NCI-H82 (cell line): Measurements from ENCODE around the gene TCP11L1.
"Not testable (repeated sequence)": the region's sequence is repeated elsewhere in the genome, so short reads cannot be mapped to it uniquely, and the experiment has no call there.

Experiments used
- DNase-seq: peaks from one replicate; lab custom pipeline; 2025; lab: John Stamatoyannopoulos, UW

TCP11L1 gene

DNA sequence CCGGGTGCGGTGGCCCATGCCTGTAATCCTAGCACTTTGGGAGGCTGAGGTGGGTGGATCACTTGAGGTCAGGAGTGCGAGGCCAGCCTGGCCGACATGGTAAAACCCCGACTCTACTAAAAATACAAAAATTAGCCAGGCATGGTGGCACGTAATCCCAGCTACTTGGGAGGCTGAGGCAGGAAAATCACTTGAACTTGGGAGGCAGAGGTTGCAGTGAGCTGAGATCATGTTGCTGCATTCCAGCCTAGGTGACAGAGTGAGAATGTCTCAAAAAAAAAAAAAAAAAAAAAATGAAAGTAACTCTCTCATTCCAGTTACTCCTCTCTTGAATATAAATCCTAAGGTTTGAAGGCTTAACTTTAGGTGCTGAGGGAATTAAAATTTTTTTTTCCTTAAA is 10.2 kb upstream of the TCP11L1 start:
- not testable (repeated sequence) for DNase-seq

DNA sequence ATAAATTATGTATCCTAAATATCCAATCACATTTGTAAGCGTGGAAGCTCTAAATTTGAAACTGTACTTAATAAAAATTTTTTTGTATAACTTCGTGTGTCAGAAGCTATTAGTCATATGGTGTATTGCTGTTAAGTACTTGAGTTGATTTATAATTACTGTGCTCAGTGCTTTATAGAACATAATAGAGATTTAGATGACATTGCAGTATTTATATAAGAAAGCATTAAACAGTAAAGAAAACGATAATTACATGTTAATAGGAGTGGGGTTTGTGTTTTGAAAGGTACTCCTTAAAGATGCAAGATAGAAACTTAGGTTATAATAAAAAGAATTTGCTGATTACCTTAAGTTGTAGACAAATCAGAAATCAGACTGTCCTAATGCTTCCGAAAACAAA is 5.9 kb upstream of the TCP11L1 start:
- no peak for DNase-seq

DNA sequence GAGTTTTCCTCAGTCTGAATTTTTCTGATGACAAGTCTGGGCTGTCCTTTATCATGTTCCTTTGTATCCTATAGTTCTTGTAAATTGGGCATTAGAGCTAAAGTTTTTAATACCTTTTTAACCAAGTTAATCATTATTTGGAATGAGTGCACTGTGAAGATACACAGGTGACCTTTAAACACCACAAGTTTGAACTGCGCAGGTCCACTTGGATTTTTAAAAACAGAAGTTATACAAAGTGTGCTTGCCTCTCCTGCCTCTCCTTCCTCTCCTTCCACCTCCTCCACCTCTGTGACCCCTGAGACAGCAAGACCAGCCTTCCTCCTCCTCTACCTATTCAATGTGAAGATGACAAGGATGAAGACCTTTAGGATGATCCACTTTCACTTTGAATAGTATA is 4.4 kb upstream of the TCP11L1 start:
- DNase-seq: no peak

DNA sequence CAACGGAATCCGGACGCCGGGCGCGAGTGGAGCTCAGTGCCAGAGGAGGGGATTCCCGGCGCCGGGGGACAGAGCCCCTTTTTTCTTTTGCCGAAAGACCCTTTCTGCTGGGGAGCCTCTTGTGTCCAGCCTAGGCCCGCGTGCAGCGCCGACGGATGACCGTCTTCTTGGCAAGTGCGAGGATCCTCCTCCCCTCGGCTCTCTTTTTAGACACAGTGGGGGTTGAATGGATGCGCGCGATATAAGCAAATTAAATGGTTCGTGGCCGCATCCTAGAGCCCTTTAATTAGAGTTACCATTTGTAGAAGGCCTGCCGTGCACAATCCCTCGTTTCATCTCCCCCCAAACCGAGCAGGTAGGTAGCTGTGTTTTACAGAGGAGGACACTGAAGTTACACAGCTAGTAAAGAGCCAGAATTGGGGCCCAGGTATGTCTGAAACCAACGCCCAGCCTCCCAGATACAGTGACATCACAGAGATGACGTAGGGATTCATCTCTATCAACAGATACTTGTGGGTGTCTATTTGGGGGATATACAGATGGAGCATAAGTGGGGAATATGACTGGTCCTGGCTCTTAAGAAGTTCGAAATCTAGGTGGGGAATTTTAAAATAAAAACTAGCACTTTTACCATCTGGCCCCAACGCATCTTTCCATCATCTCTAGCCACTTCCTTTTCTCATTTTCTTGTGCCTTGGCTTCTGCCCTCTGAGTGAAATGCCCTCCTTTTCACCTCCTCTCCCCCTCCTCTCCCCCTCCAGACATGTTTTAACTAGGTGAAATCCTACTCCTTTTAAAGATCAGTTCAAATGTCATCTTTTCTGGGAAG is 875 bp downstream of the TCP11L1 start:
- DNase-seq: peak; percentile 48

DNA sequence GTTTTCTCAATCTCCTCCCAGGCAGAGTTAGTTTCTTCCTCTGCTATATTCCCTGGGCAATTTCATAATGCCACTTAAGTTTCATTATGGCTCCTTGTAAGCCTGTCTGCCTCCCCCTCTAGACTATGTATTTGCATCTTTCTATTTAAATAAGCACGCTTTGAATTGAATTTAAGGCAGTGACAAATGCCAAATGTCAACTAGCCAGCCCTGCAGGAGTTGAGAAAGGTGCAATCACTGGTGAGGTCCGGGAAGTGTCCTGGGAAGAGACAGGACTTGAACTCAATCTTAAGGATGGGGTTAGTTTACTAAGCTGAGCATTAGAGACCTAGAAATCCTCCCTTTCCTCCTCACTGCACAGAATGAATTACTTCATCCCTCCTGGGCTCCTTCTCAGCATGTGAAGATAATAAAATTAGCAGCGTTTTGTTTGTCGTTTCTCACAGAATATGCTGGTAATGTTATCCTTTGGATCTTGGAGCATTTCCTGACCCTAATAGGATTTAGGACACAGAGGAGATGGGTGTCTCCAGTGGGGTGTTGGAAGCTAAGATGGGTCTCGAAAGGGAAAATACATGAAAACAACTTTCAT is 1.6 kb downstream of the TCP11L1 start:
- peak; percentile 44 for DNase-seq

DNA sequence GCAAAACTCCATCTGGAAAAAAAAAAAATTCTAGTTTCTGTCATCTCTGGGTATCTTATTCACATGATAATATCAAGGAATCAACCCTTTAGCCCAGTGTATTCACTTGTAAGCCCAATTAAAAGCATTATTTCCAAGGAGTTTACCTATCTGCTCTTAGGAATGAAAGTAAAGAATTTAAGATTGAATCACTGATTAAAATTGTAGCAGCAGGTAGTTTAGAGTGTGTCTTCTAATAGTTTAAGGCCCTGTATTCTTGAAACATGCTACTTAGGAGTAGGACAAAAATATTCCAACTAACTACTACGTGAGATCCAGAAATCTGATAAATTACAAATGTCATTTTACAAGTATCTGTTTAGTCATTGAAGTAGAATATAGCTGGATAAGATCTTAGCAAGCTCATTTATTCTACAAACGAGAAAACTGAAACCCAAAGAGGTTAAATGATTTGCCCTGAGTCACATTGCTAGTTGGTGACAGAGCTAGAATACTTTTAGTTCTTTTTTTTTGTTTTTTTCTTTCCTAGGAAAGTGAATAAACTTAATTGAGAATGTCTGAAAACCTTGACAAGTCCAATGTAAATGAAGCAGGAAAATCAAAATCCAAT is 4.0 kb downstream of the TCP11L1 start:
- no peak for DNase-seq

DNA sequence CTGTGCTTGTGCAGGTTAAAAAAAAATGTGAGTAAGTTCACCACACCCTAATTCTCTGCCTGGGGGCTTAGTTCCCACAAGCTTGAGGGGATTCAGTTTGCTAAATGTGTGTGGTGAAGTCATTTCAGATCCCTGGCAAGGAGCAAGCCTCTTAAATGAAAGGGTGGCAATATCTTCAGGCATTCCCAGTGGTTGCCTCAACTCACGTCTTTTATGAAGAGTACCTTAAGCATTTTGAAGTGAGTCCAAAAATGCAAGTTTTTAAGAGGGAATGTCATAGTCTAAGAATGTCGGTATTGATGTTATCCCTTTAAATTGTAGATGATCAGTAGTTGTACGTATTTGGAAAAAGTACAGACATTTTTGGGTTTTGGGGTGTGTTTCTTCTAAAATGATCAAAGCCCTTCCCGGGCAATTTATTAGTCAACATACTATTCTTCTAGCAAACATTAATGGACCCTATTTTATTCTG is 4.9 kb downstream of the TCP11L1 start:
- no peak for DNase-seq

DNA sequence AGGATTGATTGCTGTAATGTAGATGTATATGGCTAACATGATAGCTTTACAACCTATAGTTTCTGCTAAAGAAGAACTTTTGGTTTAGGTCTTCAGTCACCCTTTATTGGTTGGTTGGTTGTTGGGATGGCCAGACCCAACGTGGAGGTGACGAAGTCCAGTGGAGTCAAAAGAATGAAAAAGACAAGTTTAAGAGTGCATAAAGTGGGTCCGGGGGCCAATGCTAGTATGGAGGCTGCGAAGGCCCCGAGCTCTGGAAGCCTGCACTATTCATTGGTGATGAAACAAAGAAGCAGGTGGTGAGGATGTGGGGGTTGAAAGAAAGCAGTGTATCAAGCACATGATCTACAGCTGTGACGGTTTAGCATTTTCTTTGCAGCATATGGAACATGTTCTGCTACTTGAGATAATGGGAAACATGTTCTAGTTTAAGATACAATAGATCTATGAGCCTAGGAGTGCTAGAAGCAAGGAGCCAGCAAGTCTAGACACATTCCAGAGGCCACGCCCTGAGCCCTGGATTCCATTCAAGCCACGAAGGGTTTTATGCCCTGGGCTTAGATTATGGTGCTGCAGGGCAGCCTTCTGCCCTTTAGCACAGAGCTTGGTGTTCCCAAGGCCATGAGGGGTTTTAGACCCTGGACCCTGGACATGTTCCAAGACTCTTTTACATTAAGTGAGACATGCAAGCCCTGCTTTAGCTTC is 6.3 kb downstream of the TCP11L1 start:
- DNase-seq: no peak

DNA sequence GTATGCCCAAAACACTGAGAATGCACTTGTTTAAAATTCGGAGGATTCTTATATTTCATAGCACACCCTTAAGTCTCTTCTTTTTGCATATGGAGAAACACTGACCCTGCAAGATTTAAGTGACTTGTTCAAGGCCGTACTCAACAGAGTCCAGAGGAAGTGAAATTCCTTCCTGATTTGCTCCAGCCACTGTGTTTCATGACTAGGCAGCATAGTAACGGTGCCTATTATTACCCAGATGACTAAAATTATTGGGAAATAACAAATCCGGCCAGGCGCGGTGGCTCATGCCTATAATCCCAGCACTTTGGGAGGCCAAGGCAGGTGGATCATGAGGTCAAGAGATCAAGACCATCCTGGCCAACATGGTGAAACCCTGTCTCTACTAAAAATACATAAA is 9.3 kb downstream of the TCP11L1 start:
- DNase-seq: not testable (repeated sequence)

DNA sequence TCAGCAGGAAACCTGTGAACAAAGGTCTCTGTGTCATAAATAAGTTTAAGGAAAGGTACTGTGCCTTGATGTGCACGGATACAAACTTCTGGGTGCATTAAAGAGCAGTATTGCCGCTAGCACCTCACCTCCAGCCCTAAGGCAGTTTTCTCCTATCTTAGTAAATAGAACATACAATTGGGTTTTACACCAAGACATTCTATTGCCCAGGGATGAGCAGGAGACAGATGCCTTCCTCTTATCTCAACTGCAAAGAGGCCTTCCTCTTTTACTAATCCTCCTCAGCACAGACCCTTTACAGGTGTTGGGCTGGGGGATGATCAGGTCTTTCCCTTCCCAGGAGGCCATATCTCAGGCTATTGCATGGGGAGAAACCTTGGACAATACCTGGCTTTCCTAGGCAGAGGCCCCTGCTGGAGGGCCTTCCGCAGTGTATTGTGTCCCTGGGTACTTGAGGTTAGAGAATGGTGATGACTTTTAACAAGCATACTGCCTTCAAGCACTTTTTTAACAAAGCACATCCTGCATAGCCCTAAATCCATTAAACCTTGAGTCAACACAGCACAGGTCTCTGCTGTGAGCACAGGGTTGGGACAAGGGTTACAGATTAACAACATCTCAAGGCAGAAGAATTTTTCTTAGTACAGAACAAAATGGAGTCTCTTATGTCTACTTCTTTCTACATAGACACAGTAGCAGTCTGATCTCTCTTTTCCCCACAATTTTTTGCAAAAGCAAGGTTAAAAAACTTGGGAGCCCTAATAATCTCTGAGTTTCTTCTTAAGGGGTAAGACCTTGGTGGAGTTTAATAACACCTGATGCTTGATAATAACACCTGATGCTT is 10.4 kb downstream of the TCP11L1 start:
- peak; percentile 21 for DNase-seq

DNA sequence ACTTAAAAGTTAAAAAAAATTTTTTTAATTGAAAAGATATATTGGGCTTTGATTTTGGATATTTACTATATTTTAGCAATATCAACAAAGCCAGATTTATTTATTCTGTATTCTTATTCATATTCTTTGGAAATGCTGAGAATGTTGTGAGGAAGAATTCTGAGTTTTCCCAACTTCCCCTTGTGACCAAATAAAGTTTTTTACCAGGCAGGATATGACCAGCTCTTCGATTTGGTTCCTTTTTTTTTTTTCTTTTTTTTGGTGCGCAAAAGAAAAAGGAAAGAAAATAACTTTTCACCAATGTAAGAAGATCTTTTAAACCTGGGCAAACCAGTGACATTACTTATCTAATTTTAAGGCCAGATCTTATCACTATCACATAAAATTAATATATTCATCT is 12.9 kb downstream of the TCP11L1 start:
- no peak for DNase-seq

DNA sequence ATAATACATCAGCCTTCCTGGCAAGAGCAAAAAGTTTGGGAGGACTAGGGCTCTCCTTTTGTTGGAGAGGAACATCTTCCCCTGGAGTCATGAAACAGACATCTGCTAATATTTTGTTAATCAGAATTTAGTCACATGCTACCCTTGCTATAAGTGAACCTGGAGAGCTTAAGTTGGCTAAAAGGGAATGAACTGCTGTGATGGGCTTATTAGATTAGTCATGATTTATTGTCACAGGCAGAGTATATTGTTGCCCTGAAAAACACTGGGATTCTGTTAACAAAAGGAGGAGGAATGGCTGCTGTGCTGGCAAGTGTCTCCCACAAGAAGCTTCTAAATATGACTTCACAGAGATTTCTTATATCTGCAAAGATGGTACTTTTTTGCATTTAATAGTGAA is 16.0 kb downstream of the TCP11L1 start:
- peak; percentile 86 for DNase-seq

DNA sequence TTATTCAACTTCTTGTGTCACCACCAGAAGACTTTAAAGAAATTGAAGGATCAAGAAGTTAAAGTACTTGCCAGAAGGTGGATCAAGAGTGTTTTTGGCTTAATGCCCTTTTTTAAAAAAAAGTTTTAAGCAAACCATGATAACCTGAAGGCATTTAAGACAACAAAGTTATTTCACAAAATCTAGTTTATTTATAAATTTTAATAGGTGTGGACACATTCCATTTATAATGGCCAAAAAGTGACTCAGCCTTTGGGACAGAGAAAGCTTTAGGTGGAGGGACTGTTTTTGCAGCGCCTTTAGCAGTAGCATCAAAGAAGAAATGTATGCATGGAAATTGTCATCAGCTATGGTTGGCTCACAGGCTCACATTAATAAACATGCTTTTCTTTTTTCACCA is 17.9 kb downstream of the TCP11L1 start:
- DNase-seq: no peak

DNA sequence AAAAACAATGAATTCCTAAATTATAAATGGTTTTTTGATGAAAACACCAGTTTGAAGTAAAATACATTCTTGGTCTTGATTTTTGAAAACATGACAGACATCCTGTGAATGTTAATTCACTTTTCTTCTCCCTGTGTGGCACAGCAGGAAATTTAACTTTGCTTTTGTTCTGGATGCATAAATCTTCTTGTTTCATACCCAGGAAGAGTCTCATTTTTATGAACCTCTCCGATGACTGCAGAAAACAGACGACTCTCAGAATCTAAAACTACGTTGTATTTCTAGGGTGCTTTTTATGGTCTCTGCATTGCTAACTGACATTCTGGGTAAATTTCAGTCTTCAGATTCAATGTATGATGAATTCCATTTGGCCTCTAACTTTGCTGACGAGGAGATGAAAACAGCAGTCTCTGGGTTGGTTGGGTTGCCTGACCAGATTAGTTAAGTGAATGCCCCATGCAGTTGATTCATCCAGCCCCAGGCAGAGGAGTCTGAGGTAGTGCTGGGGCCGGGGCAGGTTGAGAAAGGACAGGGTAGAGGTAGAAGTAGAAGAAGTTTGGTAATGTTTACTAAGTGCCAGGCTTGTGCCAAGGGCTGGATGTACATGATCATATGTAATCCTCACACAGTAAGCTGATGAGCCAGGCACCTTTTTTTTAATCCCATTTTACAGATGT is 20.1 kb downstream of the TCP11L1 start:
- DNase-seq: no peak

DNA sequence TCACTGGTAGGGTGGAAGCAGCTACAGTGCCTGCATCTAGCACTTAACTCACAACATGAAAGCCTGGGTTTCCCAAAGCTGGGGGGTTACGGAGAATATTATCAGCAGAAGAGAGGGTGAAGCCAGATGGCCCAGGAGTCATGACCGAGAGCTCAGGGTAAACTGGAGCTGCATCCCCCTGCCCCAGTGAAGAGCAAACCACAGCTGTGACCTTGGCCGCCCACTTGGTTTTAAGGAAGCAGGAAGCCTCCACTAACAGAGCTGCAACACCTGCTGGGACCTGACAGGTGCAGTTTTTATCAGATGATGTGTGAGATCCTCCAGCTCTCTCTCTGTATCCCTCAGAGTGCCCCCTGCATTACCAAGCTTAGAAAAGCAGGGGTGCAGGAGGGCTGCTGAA is 20.9 kb downstream of the TCP11L1 start:
- DNase-seq: peak; percentile 16

DNA sequence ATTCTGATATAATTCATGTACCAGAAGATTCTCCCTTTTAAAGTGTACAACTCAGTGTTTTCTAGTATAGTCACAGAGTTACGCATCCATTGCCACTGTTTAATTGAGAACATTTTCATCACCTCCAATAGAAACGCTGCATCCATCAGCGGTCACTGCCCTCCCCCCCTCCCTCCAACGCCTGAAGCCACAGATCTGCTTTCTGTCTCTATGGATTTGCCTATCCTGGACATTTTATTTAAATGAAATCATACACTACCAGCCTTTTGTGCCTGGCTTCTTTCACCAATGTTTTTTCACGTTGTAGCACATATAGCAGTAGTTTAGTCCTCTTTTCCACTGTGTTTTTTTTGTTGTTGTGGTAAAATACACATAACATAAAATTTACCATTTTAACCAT is 22.8 kb downstream of the TCP11L1 start:
- no peak for DNase-seq

DNA sequence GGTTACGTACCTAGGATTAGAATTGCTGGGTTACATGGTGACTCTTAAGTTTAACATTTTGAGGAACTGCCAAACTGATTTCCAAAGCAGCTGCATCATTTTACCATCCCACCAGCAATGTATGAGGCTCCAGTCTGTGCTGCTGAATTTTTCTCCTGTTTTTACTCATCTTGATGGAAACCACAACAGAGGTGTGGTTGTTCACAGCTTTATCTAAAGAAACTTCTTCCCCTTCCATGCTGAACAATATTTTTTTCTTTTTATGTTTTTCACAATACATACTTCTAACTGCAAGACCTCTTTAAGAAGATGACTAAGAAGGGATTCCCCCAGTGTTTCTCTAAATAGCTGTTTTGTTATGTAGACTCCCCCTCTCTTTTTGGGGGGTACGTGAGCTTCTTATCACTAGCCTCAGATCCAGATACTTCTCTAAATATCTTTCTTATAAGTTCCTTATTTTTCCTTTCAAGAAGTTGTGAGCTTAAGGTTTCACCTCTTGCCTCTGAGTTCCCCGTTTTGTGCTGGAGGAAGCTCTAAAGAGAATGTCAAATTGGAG is 24.0 kb downstream of the TCP11L1 start:
- no peak for DNase-seq

DNA sequence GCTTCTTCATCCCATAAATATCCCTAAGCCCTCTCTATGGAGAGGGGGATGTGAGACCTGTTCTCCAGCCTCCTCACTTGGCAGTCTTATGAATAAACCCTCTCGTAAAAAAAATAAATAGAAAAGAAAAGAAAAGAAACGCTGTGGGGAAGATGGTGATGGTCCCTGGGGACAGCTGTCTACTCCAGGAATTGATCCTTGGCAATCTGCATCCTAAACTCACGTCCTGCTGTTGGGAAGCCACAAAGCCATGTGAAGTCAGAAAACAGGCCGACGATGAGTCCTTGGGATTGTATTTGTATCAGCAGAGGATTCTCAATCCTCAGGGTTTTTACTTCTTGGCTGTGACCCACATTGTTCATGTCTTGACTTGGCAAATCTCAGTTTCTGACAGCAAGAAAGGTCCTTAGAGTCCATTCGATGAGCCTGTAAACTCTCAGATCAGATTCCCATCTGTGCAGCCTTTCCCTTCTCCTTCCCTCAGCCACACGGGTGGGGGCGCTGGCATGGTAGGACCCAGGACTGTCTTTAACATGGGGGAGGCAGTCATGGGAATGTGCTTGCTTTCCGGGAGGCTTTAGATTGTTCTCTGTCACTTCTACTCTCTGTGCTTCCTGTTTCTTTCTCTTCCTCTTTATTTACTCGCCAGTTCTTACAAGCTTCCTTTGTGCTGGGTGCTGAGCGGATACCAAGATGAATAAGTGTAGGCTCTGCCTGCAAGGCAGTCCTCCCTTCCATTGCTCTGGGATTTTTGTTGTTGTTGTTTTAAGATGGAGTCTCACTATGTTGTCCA is 24.9 kb downstream of the TCP11L1 start:
- DNase-seq: peak; percentile 22

DNA sequence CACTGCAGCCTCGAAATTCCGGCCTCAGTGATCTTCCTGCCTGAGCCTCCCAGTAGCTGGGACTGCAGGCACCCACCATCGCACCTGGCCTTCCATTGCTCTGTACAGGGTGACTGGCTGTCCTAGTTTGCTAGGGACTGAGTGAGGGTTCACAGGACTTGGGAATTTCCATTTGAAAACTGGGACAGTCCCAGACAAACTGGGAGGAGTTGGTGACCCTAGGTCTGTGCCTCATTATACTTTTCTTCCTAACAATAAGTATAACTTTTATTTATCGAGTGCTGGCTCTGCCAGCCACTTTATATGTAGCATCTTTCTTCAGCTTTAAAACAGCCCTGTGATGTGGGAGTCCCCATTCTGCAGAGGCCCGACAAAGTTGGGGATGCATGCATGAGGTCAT is 25.5 kb downstream of the TCP11L1 start:
- no peak for DNase-seq
